AG04450 (cell line): Measurements from ENCODE around the gene TEX55. TPM values are rescaled to one million over a fixed set of nuclear protein-coding genes. Genes with fewer than 3 reads are reported as not detected.

Source experiments
- CTCF ChIA-PET: fragments of 300-600, 350-600 bp; formaldehyde crosslinking; extraction: SDS; loops from one replicate; lab custom pipeline; 2022; ENCODE audit warnings: antibody characterized with exemption, inconsistent platforms; lab: Charles Lee
- POLR2A ChIA-PET: fragments of 350-600 bp; formaldehyde crosslinking; extraction: SDS; loops from one replicate; lab custom pipeline; 2021; ENCODE audit warnings: antibody characterized with exemption, inconsistent platforms; lab: Yijun Ruan, JAX
- DNase-seq: peaks from one replicate; pipeline ENCODE4 v3.0.0-alpha.2; 2011; ENCODE audit warnings: low read depth, low spot score
- H3K27ac ChIP-seq: one replicate; pipeline ENCODE4 v1.5.1; 2012; ENCODE audit warnings: low read depth, low read length, control low read depth
- H3K27me3 ChIP-seq: one replicate; pipeline ENCODE4 v1.6.0; 2012; ENCODE audit warnings: low read length; ENCODE audit not compliant: control insufficient read depth, insufficient read depth
- H3K4me3 ChIP-seq: 2 replicates; pipeline ENCODE4 v1.5.1; 2011; ENCODE audit warnings: mild to moderate bottlenecking, low read depth, low read length, control low read depth
- H3K9me3 ChIP-seq: 2 replicates; pipeline ENCODE4 v1.5.1; 2012; ENCODE audit warnings: low read length; ENCODE audit not compliant: control insufficient read depth, insufficient read depth
- polyA plus RNA-seq: library from polyadenylated mRNA; depleted of rRNA; stranded (reverse); fragments of >200 nt; gene quantifications from 2 replicates; pipeline ENCODE4 v1.2.3, GENCODE V29; 2011; rRNA removed
- TF ChIP-seq, protein P1 (sequence below): IDR thresholded peaks from 2 replicates; pipeline ENCODE4 v1.5.1; 2011; ENCODE audit warnings: low read depth, low read length, control low read depth, inconsistent platforms

Gene TEX55
- polyA plus RNA-seq, 1 experiment, result not detected

DNA sequence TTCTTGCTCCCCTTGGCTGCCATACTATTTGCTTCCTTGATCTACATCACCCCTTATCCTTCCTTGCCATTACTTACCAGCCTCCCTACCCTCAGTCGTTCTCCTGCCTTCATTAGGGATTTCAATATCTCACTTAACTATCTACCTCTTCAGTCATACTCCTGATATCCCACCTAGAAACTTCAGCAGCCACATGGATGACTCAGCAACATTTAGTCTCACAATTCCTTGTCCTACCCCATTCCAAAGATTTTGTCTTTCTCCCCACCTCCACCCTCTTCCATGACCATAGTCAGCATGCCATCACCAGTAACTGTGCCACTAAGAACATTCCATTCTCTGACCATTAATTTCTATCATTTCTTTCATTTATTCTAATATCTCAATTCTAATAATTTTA is 45.8 kb downstream of the TEX55 start:
- no peak overlapping the region for H3K4me3 ChIP-seq
- no peaks in the 10 kb centered on the region for H3K9me3 ChIP-seq
- TF ChIP-seq, protein P1, sequence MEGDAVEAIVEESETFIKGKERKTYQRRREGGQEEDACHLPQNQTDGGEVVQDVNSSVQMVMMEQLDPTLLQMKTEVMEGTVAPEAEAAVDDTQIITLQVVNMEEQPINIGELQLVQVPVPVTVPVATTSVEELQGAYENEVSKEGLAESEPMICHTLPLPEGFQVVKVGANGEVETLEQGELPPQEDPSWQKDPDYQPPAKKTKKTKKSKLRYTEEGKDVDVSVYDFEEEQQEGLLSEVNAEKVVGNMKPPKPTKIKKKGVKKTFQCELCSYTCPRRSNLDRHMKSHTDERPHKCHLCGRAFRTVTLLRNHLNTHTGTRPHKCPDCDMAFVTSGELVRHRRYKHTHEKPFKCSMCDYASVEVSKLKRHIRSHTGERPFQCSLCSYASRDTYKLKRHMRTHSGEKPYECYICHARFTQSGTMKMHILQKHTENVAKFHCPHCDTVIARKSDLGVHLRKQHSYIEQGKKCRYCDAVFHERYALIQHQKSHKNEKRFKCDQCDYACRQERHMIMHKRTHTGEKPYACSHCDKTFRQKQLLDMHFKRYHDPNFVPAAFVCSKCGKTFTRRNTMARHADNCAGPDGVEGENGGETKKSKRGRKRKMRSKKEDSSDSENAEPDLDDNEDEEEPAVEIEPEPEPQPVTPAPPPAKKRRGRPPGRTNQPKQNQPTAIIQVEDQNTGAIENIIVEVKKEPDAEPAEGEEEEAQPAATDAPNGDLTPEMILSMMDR, result no peak
- no peaks in the 10 kb centered on the region for H3K27me3 ChIP-seq
- DNase-seq, result no peak
- POLR2A ChIA-PET, result no interaction called here
- CTCF ChIA-PET, result no interaction called here
- H3K27ac ChIP-seq, result no peak overlapping the region

- TF ChIP-seq, protein P1, result no peak
- DNase-seq, result peak; percentile 11
- ChIA-PET CTCF (interaction anchor here (1.0 to 1.3 kb wide), 2 partner anchors 21 to 47 kb away, joined by 3 read pairs; partner anchors contain the start of gene UPK1B), POLR2A (no interaction called here)
- Histone ChIP-seq H3K9me3 (no peaks in the 10 kb centered on the region), H3K27ac (peak overlapping the region; percentile 68), H3K4me3 (no peak overlapping the region), H3K27me3 (no peaks in the 10 kb centered on the region)
Measured at GRCh38 chr3:119194237-119195150, 48.5 kb downstream of the TEX55 start.

- TF ChIP-seq, protein P1, result no peak
- POLR2A ChIA-PET, result no interaction called here
- CTCF ChIA-PET, result interaction anchor here (1.0 to 1.3 kb wide), 2 partner anchors 21 to 46 kb away, joined by 3 read pairs; partner anchors contain the start of gene UPK1B
- H3K27me3 ChIP-seq, result no peaks in the 10 kb centered on the region
- no peak overlapping the region for H3K4me3 ChIP-seq
- H3K27ac ChIP-seq, result peak overlapping the region; percentile 47
- no peak for DNase-seq
- no peaks in the 10 kb centered on the region for H3K9me3 ChIP-seq
Measured at GRCh38 chr3:119195151-119195476, 49.1 kb downstream of the TEX55 start.

DNA sequence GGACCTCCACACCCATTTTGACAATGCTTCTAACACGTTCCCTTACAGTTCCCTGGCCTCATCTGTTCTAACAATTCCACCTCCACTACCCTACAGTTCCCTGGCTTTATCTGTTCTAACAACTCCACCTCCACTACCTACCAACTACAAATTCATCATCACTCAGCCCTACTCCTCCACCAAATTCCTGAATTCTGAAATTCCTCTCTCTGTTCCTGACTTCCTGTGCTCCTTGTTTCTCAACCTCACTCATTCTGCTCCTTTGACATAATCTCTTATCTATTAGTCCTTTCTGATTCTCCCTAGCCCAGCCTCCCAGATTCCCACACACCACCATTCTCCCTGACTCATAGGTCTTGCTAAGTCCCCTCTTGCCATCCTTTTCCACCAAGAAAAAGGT is 49.9 kb downstream of the TEX55 start:
- DNase-seq, result no peak
- ChIA-PET POLR2A (no interaction called here), CTCF (interaction anchor here (1.3 kb wide), 1 partner anchor 45 kb away, joined by 3 read pairs; no protein-coding TSS in a partner anchor)
- Histone ChIP-seq H3K4me3 (no peak overlapping the region), H3K27me3 (no peaks in the 10 kb centered on the region), H3K27ac (no peak overlapping the region), H3K9me3 (no peaks in the 10 kb centered on the region)
- TF ChIP-seq, protein P1, result no peak

Other genes with a start within 250 kb of the TEX55 start
- 0.05 TPM in 1 of 2 replicates, not detected in the other for gene IGSF11, start 111.3 kb upstream of the TEX55 start, polyA plus RNA-seq
- gene UPK1B, start 27.4 kb downstream of the TEX55 start, polyA plus RNA-seq, result 0.32 and 0.43 TPM in 2 replicates
- 24.6 and 32.6 TPM in 2 replicates for gene B4GALT4, start 94.7 kb downstream of the TEX55 start, polyA plus RNA-seq
- 14.1 and 16.6 TPM in 2 replicates for gene ARHGAP31, start 148.2 kb downstream of the TEX55 start, polyA plus RNA-seq